Stimulated activated CD4-positive, alpha-beta T cell treated with anti-CD3 and anti-CD28 coated beads, Interleukin-1b, Interleukin-23, amount 100 ng/mL, for 24 hours (primary cell): ENCODE results near the gene SH2B3.
"Not testable (repeated sequence)": the region's sequence is repeated elsewhere in the genome, so short reads cannot be mapped to it uniquely, and the experiment has no call there.

Source experiments
- DNase-seq, 4 experiments: peaks; one replicate each; pipeline ENCODE4 v3.0.0-alpha.2; 2020; ENCODE audit warnings: low read depth in 4 of 4, low spot score in 1 of 4

The SH2B3 gene

DNA sequence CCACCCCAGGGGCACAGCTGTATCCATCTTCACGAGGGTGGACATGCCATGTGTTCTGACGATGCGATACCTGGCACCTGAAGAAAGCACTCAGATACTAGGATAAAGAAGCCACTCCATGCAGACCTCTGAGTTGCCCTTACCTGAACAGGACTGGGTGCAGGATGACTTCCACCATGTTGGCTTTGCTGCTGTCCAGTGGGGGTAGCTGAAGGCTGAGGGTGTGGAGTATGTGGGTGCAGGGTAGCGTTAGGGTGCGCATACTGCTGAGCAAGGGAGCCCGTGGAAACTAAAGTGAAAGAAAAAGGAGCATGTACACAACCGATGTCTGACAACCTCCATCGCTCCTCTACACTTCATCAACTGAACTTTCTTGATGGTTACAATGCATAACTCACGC lies 51.3 kb downstream of the SH2B3 start:
- DNase-seq, result no peak

DNA sequence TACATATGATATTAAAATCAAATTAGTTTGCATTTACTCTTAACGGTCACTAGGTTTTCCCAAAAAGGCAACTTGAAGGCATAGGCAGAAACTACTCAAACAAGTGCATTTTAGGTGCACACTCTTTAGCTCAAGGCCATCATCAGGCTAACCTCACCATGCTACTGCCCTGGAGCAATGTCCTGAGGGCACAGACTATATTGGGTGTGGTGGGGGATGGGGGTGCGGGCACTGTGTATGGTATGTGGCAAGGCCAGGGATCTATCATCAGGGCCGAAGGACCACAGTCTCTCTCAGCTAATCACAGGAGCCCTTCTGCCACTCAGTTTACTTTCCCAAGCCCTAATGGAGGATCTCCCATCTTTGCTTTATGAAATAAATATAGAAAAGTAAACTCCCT lies 51.9 kb downstream of the SH2B3 start:
- DNase-seq, result no peak

DNA sequence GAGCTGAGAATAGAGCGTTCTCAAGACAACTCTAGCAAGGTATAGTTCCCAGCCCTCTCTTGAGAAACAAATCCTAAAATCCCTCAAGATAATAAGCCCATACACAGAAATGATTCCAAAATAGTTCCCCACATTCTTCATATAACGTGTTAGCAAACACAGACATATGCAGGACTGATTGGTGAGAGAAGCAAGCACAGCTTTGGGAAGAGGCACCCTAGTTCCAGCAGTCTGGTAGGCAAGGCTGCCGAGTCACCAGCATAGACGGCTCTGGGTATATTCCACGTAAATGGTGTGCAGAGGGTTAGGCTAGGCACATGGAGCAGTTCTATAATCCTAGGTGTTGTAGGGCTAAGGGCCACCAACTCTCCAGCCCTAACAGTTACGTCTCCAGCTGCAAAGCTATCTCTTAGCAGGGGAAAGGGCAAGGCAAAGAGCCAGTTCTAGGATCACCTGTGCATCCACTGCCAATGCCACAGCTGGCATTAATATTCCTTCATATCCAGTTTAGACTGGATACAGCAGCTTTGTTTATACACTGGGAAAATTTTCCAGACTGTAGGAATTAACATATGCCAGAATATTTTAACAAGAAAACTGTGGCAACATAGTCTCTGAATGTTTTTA lies 52.9 kb downstream of the SH2B3 start:
- DNase-seq, result no peak

DNA sequence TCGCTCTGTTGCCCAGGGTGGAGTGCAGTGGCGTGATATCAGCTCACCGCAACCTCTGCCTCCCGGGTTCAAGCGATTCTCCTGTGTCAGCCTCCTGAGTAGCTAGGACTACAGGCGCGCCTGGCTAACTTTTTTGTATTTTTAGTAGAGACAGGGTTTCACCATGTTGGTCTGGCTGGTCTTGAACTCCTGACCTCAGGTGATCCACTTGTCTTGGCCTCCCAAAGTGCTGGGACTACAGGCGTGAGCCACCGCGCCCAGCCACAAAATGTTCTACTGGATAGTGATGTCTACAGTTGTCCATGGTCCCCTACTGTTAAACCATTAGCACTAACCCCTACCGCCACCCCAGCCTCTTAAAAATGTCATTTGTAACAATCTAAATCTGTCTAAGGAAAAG lies 54.4 kb downstream of the SH2B3 start:
- not testable (repeated sequence) for DNase-seq

DNA sequence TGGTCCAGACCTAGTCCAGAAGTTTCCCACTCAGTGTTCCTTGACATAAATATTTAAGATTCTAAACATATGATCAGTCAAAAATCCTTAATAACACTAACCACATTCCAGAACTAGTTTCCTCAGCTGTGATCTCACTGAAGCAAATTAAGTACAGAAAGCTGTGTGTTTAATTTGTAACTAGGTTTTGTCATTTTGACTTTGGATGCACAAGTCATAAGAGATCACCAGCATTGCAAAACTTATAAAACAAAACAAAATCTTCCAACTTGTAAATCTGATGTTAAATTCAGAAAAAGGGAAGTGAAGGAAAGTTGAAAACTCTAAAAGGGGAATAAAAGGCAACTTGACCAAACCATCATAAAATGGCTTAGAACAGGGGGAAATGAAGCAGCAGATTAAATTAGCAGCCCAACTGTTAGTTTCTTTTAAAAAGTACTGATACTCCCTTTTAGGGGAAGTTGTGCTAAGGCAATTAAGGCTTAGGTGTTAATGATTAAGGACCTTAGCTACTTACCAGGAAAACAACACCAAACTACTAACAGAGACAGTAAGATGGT lies 56.6 kb downstream of the SH2B3 start:
- no peak for DNase-seq

DNA sequence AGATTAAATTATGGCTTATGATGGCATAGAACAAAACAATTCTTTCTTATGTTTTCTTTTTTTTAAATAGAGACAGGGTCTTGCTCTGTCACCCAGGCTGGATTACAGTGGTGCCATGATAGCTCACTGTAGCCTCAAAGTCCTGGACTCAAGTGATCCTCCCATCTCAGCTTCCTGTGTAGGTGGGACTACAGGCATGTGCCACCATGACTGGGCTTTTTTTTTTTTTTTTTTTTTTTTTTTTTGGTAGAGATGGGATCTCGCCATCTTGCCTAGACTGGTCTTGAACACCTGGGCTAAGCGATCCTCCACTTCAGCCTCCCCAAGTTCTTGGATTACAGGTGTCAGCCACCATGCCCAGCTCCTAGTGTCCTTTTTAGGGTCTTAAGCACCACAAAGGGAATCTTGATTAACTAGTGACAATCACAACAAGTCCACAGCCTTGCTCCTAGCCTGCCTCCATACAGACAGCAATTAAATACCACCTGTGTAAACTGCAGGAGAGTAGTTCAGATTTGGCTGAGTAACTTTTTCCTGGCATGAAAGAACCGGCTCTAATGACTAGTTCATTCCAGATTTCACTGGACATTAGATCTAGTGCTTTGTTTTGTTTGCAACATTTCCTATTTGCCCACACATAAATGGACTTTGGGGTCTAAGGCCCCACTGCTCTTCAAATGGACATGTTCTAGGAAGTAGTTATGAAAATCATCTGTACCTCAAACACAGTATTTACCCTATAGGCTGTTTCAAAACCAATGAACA lies 61.6 kb downstream of the SH2B3 start:
- no peak for DNase-seq

DNA sequence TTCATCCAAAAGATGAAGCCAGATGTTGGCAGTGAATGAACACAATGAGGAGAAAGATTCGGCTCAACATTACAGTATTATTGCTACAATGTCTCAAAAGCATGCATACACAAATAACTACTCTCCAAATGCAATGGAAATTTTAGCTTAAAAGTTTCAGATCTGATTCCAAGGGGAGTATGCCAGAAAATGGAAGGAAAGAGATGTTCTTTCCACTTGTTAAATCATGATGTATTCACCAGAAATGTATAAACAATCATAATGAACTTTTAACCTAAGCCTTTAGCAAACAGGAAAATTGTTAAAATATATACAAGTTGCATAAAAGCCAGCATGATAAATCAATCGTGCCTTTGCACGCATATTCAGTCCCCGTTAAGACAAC lies 62.1 kb downstream of the SH2B3 start:
- no peak for DNase-seq

DNA sequence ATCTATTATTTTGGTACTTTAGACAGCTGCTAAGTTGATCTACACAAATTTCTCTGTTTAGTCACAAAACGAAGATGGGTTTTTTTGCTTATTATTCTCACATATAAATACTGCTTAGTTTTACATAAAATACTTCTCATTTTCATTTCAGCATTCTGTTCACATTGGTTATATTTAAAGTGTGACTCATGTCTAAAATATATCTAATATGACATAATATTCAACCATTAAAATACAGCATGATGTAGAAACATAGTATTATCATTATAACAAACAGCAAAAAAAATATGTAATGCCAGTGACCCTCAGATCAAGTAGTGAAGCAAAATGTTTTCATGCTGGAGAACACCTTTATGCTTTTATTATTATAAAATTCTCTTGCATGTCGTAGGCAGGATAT lies 63.7 kb downstream of the SH2B3 start:
- DNase-seq, result no peak

DNA sequence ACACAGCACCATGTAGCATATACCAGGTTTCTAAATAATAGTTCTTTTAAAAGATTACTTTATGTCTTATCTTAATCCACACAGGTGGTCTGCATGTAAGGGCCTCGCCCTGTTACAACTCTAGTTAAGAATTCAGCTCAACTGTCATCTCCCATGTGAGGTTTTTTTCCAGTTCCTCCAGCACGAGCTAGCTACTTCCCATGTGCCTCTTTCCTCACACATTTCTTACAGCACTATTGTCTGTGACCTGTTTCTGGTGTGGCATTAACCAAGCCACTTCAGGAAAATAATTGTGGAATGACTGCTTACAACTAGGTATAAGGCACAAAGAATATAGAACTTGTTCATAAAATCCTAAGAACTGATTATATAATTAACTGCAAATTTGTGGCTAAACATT lies 65.5 kb downstream of the SH2B3 start:
- no peak for DNase-seq

DNA sequence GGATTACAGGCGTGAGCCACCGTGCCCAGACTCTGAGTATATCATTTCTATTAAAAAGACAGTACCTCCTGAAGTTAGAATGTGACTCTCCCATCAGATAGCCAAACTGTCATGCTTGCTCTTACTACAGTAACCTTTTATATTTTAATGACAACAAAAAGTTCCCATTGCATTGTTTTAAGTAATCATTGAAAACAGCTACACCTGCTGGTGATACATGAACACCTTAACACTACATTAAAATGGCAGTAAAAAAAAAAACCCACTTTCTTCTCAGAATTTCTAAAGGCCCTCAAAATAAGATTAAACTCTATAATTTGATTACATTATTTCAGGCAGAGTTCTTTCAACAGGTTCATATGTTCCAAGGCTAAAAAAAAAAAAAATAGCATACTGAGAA lies 76.7 kb downstream of the SH2B3 start:
- no peak for DNase-seq

DNA sequence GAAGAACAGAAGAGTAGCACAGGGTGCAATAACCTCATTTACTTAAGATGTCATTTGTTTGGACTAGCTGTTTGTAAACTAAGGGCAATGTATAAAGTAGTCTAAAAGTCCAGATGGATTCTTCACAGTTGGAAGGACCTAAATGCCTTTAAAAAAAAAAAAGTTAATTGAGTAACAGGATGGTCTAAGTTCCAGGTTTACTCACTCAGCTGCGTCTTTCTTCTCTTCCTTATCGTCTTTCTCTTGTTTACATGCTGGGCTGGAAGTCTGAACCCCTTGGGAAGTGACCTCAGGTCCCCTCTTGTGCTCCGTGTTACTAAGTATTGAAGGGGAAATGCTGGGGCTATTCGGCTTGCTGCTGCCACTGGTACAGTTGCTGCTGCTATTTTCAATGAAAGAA lies 82.5 kb downstream of the SH2B3 start:
- no peak for DNase-seq

DNA sequence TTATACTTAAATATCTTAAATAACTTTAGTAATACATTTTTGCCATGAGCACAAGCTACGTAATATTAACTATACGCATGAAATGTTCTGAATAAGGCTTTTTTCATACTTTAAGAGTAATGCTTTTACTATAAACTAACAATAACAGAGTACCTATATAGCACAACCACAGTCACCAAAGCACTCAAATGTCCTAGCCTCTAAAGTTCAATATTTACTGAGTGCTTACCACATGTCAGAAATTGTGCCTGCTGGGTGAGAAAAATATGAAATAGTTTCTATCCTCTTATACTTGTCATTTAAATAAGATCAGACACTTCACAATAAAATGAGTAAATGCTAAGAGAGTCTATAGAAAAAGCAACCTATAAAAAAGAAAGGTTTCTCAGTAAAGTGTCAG lies 83.1 kb downstream of the SH2B3 start:
- DNase-seq, result no peak

DNA sequence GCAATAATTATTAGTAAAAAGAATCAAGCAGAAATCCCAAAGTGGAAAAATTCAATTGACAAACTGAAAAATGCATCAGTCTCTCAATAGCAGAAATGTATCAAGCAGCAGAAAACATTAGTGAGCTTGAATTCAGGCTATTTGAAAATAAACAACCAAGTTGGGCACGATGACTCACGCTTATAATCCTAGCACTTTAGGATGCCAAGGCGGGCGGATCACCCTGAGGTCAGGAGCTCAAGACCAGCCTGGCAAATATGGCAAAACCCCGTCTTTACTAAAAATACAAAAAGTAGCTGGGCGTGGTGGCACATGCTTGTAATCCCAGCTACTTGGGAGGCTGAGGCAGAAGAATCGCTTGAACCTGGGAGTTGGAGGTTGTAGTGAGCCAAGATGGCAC lies 87.3 kb downstream of the SH2B3 start:
- DNase-seq, result not testable (repeated sequence)

DNA sequence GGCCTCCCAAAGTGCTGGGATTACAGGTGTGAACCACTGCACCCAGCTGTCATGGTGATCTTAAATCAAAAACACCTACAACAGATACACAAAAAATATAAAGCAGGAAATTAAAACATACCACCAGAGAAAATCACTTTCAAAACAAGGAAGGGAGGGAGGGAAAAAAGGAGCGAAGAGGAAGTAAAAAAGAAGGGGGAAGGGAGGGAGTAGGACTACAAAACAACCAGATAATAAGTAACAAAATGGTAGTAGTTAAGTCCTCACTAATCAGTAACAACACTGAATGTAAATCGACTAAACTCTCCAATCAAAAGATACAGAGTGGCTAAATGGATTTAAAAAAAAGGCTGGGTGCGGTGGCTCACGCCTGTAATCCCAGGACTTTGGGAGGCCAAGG lies 89.0 kb downstream of the SH2B3 start:
- no peak for DNase-seq
